Measurements from ENCODE around the gene CCDC9. TPM values are rescaled to one million over a fixed set of nuclear protein-coding genes. Genes with fewer than 3 reads are reported as not detected.

Gene CCDC9
- total and polyA plus RNA-seq, 2 of the 13 experiments (the other 11 are each of a cell fraction or from before 2014, with no cell fraction given) = 2.9 to 6.3 TPM

- TF ChIP-seq PRDM15 (CRISPR knock-in tag; IDR thresholded peaks at IDR 0.05) (peak; percentile 62; the same call in 1 of the 2 replicates), ZNF580 (CRISPR knock-in tag; IDR thresholded peaks at IDR 0.05; ENCODE audit: borderline replicate concordance, low read depth) (peak; percentile 64; the same call in 1 of the 2 replicates), ARNT2 (CRISPR knock-in tag; IDR thresholded peaks at IDR 0.05; ENCODE audit: low read depth) (peak; percentile 81), ISL2 (CRISPR knock-in tag; IDR thresholded peaks at IDR 0.05) (peak; percentile 73), KMT2A (CRISPR knock-in tag; IDR thresholded peaks at IDR 0.05) (no peak), ZNF703 (CRISPR knock-in tag; IDR thresholded peaks at IDR 0.05; ENCODE audit: borderline replicate concordance) (0 out of 2 replicates have a peak, but pooled peaks have one; percentile 56), EP300 (IDR thresholded peaks at IDR 0.05; ENCODE audit: low read depth in 2 of 2, low read length in 2 of 2) (no peak), EP300 (CRISPR knock-in tag; IDR thresholded peaks at IDR 0.05; ENCODE audit: borderline replicate concordance) (no peak; the same call in 1 of the 2 replicates), ZGPAT (CRISPR knock-in tag; IDR thresholded peaks at IDR 0.05) (peak; percentile 28; the same call in 1 of the 2 replicates), CENPT (CRISPR knock-in tag; IDR thresholded peaks at IDR 0.05; ENCODE audit: low read depth) (0 out of 2 replicates have a peak, but pooled peaks have one; percentile 48), SSRP1 (CRISPR knock-in tag; IDR thresholded peaks at IDR 0.05) (no peak), ZNF850 (CRISPR knock-in tag; conservative IDR thresholded peaks at IDR 0.05) (no peak), SMAD1 (CRISPR knock-in tag; IDR thresholded peaks at IDR 0.05; ENCODE audit: borderline replicate concordance, low read depth) (no peak), U2AF1 (optimal IDR thresholded peaks at IDR 0.05; ENCODE audit: low read depth, low read length) (peak; percentile 71), TEAD3 (CRISPR knock-in tag; optimal IDR thresholded peaks at IDR 0.05; ENCODE audit: borderline replicate concordance) (no peak), ATRX (CRISPR knock-in tag; IDR thresholded peaks at IDR 0.05; ENCODE audit: borderline replicate concordance) (no peak), RAD21 (CRISPR knock-in tag; IDR thresholded peaks at IDR 0.05) (peak; percentile 69), TRAFD1 (CRISPR knock-in tag; IDR thresholded peaks at IDR 0.05; ENCODE audit: borderline replicate concordance) (no peak), ZNF232 (CRISPR knock-in tag; IDR thresholded peaks at IDR 0.05; ENCODE audit: borderline replicate concordance) (no peak; the same call in 1 of the 2 replicates), ZNF382 (CRISPR knock-in tag; IDR thresholded peaks at IDR 0.05; ENCODE audit: borderline replicate concordance) (no peak), HDAC1 (CRISPR knock-in tag; IDR thresholded peaks at IDR 0.05) (no peak), ZFP36L2 (CRISPR knock-in tag; IDR thresholded peaks at IDR 0.05) (no peak), RCOR2 (CRISPR knock-in tag; IDR thresholded peaks at IDR 0.05) (no peak), ZNF570 (CRISPR knock-in tag; IDR thresholded peaks at IDR 0.05; ENCODE audit: borderline replicate concordance) (no peak)
Observed at GRCh38 chr19:47225746-47226425, 30.4 kb upstream of the CCDC9 start (continued).
